ENCODE results near the gene EFTUD2. TPM values are rescaled to one million over a fixed set of nuclear protein-coding genes. Genes with fewer than 3 reads are reported as not detected.

EFTUD2 gene
- total and polyA plus RNA-seq, 2 of the 8 experiments (the other 6 are each of a cell fraction or from before 2014, with no cell fraction given), result 118 to 195 TPM

GRCh38 chr17:44887016-44887415 is 12.2 kb downstream of the EFTUD2 start (continued):
- TF ChIP-seq CBX5 (IDR thresholded peaks at IDR 0.05; ENCODE audit: low read depth, low read length), result no peak
- TF ChIP-seq ZNF274 (IDR thresholded peaks at IDR 0.05; ENCODE audit: borderline replicate concordance, extremely low read depth, low read length), result no peak
- TF ChIP-seq BCL11A (IDR thresholded peaks at IDR 0.05; ENCODE audit: low read depth in 2 of 2, low read length in 2 of 2), result no peak
- TF ChIP-seq TCF12 (IDR thresholded peaks at IDR 0.05; ENCODE audit: low read depth, low read length), result no peak
